AG09319 (cell line): Measurements from ENCODE around the gene IRF2BPL.
A peak's percentile ranks its signal among the peaks of the same experiment; 100 is the strongest.
"Not testable (repeated sequence)": the region's sequence is repeated elsewhere in the genome, so short reads cannot be mapped to it uniquely, and the experiment has no call there.

ENCODE experiments used
- DNase-seq: peaks from one replicate; pipeline ENCODE4 v3.0.0-alpha.2; 2010; ENCODE audit warnings: low read depth; ENCODE audit errors: extremely low read depth
- TF ChIP-seq, protein P1 (sequence below): IDR thresholded peaks from 2 replicates; pipeline ENCODE4 v1.5.1; 2011; ENCODE audit warnings: low read depth, mild to moderate bottlenecking, inconsistent platforms, low read length, moderate library complexity

IRF2BPL gene

DNA sequence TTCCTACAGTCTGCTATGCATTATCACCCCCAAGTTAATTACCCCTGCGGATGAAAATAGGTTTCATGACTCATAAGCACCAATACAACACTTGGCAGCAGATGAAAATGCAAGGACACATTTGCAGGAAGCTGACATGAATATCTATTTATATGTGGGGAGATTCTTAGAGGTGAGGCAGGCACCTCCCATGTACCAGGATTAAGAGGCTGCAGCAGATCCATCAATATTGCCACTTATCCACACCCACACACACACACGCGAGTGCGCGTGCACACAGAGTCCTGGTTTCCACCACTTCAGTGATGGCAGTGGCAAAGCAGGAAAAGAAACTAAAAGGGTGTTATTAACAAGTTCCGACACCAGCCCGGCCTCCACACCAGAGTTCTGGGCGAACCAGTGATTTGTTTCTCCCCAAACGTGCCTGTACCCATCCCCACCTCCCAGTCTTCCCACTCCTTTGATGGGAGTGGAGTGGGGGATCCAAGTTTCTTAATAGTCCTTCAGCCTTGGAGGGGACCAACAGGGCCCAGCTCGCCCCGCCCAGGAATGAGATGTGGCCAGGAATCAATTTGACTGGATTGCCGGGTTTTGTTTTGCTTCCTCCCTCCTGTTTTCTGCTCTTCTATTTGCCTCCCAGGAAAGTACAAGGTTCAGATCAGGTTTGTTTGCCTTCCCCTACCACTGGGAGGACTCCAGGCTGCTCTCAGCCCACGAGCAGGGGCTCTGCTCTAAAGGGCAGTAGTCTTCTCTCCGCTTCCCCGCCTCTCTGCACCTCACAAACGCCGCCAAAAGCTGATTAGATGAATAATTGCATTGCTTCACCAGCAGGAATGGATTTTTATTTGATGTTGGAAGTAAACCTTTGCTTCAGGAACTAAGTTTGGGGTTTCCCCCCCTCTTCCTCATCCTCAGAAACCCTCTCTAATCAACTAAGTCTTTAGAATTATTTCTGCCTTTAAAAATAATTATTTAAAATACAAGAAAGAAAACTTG lies 5.2 kb downstream of the IRF2BPL start:
- TF ChIP-seq, protein P1, sequence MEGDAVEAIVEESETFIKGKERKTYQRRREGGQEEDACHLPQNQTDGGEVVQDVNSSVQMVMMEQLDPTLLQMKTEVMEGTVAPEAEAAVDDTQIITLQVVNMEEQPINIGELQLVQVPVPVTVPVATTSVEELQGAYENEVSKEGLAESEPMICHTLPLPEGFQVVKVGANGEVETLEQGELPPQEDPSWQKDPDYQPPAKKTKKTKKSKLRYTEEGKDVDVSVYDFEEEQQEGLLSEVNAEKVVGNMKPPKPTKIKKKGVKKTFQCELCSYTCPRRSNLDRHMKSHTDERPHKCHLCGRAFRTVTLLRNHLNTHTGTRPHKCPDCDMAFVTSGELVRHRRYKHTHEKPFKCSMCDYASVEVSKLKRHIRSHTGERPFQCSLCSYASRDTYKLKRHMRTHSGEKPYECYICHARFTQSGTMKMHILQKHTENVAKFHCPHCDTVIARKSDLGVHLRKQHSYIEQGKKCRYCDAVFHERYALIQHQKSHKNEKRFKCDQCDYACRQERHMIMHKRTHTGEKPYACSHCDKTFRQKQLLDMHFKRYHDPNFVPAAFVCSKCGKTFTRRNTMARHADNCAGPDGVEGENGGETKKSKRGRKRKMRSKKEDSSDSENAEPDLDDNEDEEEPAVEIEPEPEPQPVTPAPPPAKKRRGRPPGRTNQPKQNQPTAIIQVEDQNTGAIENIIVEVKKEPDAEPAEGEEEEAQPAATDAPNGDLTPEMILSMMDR = peak; percentile 32
- DNase-seq = no peak

DNA sequence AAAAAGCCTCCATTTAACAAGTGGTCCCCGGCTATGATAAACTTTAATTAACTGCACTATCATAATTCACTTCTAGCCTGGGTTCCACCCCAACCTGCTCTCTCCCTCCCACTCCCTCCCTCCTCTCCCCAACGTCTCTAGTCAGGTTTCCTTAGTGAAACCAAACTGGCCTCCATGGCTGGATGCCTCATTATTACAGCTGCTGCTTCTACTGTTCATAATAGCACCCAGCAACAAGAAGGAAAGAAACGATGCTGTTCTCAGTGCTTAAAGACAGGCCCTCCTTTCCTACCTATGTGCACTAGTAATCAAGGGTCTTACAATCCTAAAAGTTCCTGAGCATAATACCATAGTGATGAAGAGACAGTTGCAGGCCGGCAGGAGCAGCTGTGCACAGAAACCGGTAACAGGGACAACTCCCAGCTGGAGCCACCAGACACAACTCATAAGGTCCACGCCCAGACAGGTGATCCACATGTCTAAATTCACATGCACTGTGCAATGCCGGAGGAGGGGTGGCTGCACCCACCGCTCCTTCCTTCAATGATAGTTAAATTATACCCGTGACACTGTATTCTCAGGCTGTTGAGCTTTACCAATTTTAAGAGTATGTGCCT lies 6.2 kb downstream of the IRF2BPL start:
- no peak for DNase-seq
- TF ChIP-seq, protein P1 = no peak

DNA sequence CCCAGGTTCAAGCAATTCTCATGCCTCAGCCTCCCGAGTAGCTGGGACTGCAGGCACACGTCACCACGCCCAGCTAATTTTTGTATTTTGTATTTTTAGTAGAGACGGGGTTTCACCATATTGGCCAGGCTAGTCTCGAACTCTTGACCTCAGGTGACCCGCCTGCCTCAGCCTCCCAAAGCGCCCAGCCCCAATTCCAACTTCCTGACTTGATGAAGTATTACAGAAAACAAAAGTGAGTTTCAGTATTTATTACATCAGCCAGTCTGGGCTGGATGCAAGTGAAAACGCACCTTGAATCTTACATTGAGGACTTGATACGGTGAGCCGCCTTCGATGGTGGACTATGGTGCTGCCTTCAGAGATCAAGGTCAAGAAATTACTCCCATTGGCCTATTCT lies 7.1 kb downstream of the IRF2BPL start:
- not testable (repeated sequence) for DNase-seq

DNA sequence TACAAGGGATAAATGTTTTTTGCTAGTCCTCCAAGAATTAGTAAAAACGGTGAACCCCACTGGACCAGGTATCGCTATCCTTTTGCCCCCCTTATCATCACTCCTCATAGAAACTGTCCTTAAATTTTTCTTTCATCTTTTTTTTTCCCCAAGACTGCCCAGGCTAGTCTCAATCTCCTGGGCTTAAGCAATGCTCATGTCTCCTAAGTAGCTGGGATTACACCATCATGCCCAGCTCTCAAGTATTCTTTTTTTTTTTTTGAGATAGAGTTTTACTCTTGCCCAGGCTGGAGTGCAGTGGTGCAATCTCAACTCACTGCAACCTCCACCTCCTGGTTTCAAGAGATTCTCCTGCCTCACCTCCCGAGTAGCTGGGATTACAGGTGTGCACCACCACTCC lies 9.7 kb downstream of the IRF2BPL start:
- DNase-seq = no peak

DNA sequence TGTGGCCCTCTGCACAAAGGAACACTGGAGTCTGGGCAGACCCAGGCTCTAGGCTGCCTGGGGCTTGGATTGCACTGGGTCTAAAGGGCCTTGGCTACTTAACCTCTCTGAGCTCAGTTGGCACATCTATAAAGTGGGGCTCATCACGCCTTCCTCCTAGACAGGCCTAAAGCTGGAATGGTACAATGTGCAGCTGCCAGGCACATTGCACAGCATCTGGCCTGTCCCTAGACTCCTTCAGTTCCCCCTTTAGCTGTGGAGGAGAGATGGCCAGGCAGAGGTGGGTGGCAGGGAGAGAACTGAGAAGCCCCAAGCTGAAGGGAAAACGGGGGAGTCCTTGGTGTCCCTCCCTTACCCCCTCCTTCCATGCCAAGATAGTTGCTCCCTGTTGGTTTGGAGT lies 10.8 kb downstream of the IRF2BPL start:
- TF ChIP-seq, protein P1 = no peak
- no peak for DNase-seq

More for the DNA sequence above, 9.7 kb downstream of the IRF2BPL start:
- TF ChIP-seq, protein P1 = no peak

DNA sequence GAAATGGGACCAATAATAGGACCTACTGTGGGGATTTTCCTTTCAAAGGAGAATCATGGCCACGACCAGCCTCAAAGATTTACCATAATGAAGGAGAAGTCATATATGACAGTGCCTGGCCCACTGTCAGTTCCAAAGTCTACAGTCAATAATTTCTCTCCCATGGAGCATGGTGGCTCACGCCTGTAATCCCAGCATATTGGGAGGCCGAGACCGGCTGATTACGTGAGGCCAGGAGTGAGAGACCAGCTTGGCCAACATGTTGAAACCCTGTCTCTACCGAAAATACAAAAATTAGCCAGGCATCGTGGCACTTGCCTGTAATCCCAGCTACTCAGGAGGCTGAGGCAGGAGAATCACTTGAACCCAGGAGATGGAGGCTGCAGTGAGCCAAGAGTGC lies 13.8 kb downstream of the IRF2BPL start:
- DNase-seq = no peak
- TF ChIP-seq, protein P1 = no peak

DNA sequence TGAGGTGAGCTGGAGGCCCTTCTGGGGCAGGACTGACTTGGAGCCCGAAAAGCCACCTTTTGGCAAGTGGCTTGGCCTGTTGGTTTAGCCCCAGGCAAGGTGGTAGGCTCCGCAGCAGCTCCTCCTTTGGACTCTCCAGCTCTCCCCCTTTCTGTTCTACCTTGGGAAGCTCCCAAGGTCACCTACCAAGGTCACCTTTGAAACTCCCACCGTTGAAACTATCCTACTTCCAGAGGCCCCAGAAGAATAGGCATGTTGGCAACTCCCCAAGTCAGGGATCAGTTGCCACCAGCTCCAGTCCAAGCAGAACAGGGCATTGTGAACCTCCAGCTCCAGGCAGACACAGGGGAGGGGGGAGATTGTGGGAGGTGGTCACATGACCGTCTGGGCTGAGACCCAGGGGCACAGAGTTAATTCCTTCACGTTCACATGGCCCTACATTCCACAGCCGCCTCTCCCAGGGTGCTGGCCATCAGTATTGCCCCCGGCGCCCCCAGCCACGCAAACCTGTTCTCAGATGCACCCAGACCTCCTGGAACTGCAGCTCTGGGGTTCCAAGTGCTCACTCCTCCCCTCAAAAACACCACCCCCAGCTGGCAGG lies 14.4 kb downstream of the IRF2BPL start:
- TF ChIP-seq, protein P1 = no peak
- no peak for DNase-seq
